Left ventricle myocardium superior (tissue), 1 donor: ENCODE measurements around the gene BRD3. TPM values are rescaled to one million over a fixed set of nuclear protein-coding genes. Genes with fewer than 3 reads are reported as not detected.

Experiments used
- ATAC-seq: fragments of 200-7000 bp; cut with Tn5 transposase; one replicate; pipeline ENCODE4 v1.9.1; 2020; ENCODE audit warnings: mild to moderate bottlenecking, moderate library complexity
- DNase-seq: peaks from one replicate; pipeline ENCODE4 v3.0.0-alpha.2; 2020
- intact Hi-C: fragments of 100-400 bp; cut with micrococcal nuclease; formaldehyde crosslinking; loops from one replicate; pipeline ENCODE4 v1.11.0; 2022
- total RNA-seq: library from RNA; stranded (reverse); fragmentation: NEBNext Ultra II Directional; extraction: Animal tissue kit (Norgen Biotek cat#: 25700); gene quantifications from one replicate; pipeline ENCODE4 v1.2.1, GENCODE V29; 2021
- donor health status: DM: no; HTN: yes; CAD: no; lungs with severe emphysema.

The BRD3 gene
- total RNA-seq, 1 donor from 2014 or later = 28.7 TPM

DNA sequence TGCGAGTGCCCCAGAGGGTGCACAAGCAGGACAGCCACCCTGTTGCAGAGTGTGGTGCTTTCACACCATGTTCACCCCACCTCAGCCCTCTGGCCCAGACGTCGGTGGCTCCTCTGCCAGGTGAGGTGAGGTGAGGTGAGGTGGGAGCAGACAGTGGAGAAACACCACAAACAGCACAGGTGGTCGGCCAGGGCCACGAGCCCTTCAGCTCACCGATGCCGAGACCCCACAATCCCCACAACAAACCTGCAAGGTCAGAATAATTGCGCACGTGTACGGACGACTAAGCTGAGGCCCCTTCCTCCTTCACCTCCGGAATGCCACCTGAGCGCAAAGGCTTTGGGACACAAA lies 10.5 kb downstream of the BRD3 start:
- no peak for DNase-seq
- no peak for ATAC-seq
- intact Hi-C loops = no loop called here

DNA sequence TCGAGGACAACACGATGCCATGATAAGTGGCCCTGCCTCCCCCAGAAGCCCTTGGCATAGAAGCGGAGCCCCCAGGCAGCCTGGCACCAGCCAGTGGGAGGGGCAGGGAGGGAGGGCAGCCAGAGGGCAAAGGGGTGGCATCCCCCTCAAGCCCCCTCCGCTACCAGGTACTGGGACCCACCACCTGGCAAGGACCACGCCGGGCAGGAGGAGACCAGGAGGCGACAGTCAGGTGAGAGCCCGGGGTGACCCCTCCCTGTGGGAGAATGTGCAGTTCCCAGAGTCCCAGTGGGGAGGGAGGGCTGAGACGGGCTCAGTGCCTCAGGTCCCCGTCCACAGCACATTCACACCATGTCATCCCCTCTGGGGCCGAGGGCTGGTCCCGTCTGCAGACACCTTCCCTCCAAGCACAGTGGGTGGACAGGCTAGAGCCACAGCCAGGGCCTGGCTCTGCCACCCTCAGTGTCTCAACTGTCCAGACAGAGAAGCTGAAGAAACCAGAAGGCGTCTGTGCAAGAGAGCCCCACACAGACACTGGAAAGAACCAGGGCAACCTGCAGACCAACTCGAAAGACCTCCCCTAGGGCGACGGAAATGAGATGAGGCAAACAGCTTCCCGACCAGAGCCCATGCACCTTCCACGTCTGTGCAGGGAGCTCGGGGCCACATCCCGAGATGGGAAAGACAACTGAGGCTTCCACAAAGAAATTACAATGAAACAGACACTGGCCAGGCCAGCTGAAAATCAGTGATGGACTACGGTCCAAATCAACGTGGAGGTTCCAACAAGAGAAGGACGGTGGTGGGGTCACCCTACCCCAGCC lies 11.1 kb downstream of the BRD3 start:
- ATAC-seq (peak; percentile 3), DNase-seq (no peak)
- intact Hi-C loops = no loop called here

DNA sequence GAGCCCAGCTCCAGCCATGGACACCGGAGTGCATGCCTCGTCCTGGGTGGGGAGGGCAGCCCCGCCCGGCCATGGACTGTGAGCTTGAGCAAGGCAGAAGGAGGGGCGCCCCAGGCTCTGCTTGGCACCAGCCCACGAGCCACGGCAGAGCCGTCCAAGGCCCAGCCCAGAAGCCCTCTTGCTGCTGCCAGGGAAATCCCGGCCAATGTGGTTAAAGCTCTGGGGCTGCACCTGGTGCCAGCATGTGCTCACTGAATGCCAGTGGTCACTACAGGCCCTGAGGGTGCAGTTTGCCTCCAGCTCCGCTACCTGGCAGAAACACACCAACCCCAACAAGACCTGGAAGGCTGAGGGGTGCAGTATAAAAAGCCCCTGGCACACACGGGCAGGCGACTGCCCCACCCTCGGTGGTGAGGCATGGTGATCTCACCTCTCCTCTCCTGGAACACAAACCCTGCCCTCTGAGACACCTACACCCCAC lies 11.8 kb downstream of the BRD3 start:
- ATAC-seq (peak; percentile 92), DNase-seq (peak; percentile 89)
- intact Hi-C loops = no loop called here

DNA sequence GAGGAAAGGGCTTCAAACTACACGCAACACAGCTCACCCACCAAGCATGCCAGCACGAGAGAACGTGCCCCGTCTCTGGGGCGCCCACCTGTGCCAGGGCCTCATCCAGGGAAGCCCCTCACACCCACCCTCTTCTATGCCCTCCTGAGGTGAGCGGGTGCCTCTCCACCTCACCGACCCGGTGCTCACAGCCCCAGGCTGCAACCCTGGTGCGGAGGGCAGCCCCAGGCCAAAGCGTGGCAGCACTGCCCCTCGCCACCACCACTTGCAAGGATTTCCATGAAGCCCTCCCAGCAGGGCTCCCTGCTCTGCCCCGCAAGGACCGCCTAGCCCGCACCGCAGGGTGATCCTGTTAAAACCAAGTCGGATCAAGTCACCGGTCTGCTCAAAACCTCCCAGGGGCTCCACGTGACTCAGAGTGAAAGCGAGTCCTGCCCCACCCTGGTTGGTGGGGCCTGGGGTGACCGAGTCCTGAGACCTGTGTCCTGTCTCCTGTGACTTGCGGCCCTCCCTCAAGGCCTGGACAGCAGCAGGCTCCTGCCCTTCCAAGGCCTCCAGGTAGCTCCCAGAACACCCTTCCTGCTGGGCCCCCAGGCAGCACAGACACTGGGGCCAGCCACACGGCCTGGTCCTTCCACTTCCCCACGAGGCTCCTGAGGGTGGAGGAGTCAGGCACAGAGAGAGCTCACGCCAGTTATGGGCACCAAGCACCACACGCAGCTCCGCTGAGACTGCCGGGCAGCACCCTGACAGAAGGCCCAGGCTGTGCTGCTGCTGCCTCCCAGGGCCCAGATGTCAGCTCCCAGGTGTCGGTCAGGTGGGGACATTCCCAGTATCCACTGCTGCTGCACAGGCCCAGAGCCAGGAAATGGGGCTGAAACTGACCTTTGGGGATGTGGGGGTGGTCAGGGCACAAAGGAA lies 12.7 kb downstream of the BRD3 start:
- intact Hi-C loops = no loop called here

DNA sequence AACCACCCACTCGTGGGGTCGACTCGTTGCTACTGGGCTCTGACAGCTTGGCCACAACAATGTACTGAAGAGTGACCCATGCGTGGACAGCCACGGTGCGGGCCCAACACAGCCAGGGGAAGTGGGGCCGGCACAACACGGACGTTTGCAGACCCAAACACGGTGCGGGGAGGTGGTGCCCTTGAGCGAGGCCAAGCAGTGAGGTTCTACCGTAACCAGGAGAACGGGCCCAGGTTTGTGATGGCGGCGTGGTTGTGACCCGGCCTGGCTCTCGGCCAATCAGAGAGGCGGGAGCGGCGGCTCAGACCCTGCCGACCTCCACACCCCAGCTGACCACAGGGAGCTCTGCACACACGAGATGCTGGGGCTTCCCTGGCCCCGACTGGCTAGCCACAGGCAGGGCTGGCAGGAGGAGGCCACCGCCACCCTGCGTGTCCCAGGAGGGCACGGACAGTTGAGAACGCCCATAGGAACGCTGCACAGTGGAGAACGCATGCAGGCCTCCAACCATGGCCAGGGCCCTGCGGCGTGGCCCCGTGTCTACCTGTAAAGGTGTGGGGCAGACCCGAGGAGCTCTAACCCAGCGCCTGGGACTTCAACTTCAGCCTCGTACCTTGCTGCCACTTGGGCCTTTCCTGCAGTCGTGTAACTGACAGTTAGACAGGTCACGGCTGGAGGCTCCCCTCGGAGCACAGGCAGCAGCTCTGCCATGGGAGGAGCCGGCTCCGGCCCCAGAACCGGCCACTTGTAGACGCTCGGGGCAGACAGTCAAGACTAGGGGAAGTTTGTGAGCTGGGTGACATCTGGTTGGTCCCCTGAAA lies 13.7 kb downstream of the BRD3 start:
- DNase-seq = peak; percentile 29
- no peak for ATAC-seq
- intact Hi-C loops = no loop called here

More for the DNA sequence above, 12.7 kb downstream of the BRD3 start:
- ATAC-seq = peak; percentile 2
- peak; percentile 16 for DNase-seq

DNA sequence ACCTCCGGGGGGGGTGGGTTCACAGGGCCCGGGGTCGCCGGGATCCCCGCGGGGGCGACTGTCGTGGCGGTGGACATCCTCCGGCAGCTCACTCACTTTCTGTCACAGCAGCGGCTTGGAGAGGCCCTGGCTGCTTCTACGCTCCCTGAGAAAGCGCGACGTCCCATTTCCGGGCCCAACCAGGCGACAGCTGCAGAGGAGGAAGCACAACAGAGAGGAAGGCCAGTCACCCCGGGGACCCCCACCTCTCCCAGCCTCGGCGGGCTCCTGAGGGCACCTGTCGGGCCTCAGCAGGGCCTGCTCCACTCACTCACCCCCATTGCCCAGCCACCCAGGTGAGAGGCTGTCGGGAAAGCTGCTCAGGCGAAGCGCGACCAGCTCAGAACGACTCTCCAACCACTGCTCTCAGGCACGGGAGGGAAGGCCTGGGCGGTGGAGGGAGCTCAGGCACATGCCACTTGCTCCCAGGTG lies 14.4 kb downstream of the BRD3 start:
- intact Hi-C loops = no loop called here
- DNase-seq (peak; percentile 29), ATAC-seq (no peak)

DNA sequence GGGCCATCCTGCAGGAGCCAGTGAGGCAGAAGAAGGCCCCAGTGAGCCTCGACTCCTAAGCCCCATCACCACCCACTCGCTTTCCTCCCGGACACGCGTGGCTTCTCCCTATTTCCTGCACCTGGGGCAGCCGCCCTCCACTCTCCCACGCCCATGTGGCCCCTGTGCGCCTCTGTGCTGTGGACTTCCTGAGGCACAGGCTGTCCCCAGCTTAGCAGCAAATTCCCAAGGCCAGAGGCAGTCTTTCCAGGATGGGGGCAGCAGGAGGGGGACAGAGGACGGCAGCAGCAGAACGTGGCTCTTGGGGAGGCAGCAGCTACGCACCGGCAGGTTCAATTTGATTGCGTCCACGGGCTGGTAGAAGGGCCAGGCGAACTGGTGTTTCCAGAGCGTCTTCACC lies 14.9 kb downstream of the BRD3 start:
- intact Hi-C loops = no loop called here
- DNase-seq (no peak), ATAC-seq (no peak)

DNA sequence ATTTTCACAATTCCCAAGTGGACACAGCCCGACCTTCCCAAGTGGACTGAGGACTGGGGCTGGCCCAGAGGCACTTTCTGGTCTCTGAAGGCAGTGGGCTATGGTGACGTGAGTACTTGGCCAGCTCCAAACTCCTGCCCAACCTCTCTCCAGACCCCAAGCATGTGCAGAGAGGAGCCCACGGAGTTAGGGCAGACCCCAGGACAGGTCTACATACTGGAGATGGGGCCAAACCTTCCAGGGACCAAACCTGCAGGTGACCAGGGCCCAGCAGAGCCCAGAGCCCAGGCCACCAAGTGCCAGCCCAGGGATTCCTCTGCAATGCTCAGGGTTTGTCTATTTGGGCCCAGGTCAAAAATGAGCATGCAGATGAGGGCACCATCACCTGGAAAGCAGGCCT lies 15.3 kb downstream of the BRD3 start:
- DNase-seq (peak; percentile 11), ATAC-seq (no peak)
- intact Hi-C loops = no loop called here

DNA sequence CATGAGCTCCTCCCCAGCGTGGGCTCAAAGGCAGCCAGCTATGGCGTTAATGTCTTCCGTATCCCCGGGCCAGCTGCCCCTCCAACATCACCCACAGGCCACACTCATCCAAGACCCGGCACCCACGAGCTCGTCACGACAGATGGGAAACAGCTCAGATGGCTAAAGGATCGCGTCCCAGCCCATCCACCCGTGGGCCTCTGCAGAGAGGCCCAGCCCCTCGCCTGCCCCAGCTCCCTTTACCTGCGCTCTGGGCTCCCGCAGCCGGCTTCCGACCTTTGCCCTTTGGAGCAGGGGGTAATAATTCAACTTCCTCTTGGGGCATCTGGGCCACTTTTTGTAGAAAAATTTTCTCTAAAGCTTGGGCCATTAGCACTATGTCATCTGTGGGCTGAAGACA lies 16.5 kb downstream of the BRD3 start:
- DNase-seq (peak; percentile 17), ATAC-seq (no peak)
- intact Hi-C loops = no loop called here

DNA sequence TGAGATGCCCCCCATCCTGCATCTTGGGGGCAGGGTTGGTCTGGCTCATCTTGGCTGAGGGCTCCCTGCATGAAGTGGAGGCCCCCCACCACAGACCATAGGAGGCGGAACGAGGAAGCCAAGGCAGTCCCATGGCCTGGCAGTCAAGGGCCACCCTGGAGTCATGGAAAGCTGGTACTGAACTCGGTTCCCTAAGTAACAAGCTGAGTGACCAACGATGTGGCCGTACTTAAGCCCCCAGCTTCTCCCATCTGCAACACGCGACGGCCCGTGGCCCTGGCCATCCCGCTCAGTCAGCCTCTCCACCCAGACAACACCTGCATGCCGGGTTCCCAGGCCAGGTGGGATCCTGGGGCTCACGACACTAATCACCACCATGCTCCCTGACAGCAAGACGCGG lies 17.1 kb downstream of the BRD3 start:
- peak; percentile 15 for DNase-seq
- intact Hi-C loops = no loop called here
- ATAC-seq = no peak

DNA sequence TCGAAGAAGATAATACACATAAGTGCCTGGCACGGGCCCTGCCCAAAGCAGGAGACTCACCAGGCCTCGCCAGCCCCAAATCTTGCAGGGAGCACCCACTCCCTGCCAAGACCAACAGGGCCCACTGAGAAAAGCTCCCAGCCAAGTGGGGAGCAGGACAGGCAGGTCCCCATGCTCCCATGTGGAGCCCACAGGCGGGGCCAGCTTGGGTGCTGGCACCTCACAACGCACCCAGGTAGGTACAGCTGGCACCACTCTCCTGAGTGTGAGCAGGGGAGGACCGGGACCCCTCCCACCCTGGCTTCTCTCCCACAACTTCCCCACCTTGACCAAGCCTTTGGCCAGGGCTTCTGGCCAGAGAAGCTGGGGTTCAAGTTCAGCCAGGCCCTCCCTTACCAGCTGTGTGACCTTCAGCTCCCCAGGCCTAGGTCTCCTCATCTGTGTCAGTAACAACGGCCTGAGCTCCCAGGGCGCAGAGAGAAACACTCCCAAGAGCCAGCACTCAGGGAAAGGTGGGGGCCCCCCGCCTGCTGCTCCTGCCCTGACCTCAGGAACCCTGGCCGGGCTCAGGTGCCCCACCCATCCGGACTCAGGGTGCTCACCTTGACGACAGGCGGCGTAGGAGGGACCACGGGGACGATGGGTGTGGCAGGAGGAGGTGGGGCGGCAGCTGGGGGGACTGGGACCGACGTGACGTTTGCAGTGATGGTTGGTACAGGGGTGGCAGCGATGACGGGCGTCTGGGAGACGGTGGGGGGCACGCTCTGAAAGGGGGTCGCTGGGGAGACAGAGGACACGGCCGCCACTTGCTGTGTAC lies 17.8 kb downstream of the BRD3 start:
- intact Hi-C loops = no loop called here
- peak; percentile 22 for DNase-seq
- ATAC-seq = no peak

DNA sequence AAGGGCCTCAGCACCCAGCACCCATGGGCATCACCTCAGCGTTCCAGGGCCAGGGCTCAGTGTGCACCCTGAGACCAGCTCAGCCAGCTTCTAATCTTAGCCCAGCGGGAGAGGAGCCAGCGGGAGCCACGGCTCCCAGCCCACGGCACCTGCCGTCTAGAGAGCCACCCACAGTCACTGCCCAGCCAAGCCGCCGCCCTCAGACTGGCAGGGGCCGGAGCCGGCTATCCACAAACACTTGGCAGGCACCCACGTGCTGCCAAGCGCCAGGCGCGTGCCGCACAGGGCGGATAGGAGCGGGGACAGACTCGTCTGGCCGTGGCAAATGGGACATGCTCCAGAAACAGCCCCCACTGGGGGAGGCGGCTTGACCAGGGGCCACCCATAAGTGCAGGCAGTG lies 18.6 kb downstream of the BRD3 start:
- ATAC-seq (peak; percentile 91), DNase-seq (peak; percentile 88)
- intact Hi-C loops = no loop called here

DNA sequence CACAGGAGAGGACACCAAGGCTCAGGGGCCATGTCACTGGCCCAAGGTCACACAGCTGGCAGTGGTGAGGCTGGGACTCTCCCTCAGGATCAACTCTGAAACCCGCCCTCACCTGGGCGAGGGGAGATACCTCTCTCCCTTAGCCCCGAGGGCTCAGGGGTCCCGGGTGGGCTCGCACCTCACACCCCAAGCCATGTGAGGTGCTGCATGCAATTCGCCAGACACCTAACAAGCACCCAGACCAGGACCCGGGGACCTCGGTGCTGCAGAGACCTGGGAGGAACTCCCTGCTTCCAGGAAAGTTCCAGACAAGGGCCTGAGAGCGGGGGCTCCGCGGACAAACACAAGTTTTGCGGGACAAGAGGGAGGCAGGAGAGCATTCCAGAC lies 19.3 kb downstream of the BRD3 start:
- ATAC-seq = no peak
- intact Hi-C loops = no loop called here
- no peak for DNase-seq

DNA sequence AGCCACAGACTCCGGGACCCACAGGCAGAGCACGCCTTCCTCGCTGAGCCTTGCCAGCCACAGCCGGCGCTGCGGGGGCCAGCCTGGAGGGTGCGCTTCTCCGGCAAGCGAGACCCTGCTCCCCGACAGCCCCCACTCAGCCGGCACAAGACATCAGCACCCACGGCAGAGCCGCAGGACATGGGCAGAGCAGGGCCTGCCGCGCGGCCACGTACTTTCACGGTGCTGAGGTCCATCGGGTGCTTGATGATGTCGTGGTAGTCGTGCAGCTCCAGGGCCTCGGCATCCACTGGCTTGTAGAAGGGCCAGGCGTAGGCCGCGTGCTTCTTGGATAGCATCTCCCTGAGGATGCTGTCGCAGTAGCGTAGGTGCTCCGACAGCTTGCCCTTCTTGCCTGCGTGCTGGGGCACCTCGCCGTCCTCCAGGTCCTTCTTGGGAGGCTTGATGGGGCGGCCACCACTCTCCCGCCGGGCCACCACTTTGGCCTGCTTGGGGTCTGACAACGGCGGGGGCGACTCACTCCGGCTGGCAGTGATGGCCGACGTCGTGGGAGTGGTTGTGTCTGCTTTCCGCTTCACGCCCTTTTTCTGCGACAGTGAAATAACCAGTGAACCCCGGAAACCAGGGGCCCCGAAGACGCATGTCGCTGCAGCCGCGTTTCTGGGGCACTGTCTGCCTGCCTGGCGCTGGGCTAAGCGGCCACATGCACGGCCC lies 19.8 kb downstream of the BRD3 start:
- intact Hi-C loops = no loop called here
- ATAC-seq (no peak), DNase-seq (no peak)

DNA sequence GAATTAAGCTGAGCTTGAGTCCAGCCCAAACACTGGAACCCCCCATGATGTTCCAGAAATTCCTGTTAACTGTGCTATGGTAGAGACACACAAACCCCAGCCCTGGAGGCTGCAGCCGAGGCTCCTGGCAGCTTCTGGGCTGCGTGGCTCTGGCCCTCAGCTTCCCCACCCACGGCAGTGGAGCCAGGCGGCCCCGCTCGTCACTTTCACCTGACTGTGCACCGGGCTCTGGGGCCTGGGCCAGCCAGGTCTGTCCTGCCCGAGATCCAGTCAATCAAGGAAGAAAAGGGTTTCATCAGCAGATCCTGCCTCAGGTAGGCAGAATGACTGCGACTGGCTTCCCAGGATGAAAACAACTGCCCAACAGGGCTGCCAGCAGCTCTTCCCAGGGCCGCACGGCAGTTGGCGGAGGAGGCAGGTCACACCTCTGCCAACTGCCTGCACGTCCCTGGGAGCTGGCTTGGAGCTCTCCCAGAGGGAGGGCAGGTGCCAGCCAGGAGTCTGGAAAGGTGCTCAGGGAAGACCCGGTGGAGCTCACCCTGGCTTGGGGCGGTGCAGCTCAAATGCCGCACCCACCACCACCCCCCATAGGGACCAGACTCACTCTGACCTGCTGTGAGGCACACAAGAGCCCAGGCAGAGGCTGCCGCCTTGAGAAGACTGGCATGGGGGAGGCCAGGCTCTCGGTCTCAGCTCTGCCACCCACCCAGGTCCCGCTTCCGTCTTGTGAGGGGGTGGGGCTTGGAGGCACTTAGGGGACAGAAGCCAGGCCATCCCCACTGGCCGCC lies 20.7 kb downstream of the BRD3 start:
- peak; percentile 59 for DNase-seq
- intact Hi-C loops = no loop called here

DNA sequence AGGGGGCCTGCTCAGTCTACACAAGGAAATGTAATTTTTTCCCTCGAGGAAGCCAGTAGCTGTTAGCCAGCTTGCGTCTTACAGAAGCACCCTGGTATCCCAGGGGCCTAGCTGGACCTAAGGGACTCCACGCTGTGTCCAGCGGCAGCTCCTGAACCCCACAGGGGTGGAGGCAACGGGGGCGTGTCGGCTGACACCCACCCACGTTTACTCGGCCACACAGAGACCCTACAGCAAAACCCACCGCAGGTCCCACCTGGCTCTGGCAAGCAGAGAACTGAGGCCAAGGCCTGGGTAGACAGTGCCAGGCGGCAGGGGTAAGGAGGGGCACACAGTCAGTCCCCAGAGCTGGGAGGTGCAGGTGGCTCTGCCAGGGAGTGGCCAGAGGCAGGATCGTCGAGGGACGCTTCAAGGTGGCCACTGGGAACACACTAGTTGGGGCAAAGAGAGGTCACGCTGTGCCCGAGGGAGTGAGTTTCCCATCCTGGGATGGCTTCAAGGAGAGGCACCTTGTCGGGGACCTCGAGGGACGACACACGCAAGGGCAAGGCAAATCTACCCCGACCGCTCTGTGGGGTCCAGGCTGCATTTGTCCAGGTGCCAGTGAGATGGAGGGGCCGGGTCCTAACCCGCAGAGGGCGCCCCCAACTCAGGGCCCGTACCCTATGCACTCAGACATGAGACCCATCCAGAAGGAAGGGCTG lies 21.8 kb downstream of the BRD3 start:
- ATAC-seq = no peak
- no peak for DNase-seq
- intact Hi-C loops = no loop called here

More for the DNA sequence above, 20.7 kb downstream of the BRD3 start:
- peak; percentile 51 for ATAC-seq

DNA sequence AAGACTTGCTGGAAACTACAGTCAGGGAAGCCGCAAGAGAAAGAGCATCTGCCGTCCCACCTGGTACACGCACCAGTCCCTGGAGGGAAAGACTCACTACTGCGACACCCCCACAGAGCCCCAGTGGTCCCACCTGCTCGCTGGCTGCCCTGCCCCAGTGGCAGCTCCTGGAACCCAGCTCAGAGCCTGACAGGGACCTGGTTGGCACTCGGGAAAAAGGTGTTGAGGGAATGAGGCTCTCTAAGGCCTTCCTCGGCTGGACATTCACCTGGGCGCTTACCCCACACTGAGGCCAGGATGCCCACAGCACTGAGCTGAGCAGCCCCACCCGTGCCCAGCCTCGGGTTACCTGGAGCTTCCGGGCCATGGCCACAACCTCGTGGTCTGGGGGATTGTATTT lies 22.9 kb downstream of the BRD3 start:
- ATAC-seq (no peak), DNase-seq (no peak)
- intact Hi-C loops = no loop called here
